CD14-positive monocyte (primary cell): Measurements from ENCODE around the gene GALNT6. TPM values are rescaled to one million over a fixed set of nuclear protein-coding genes. Genes with fewer than 3 reads are reported as not detected.

Source experiments
- DNase-seq, 3 donors: peaks; one replicate each; pipeline ENCODE4 v3.0.0-alpha.2; 2011 to 2022
- H2AFZ ChIP-seq: 2 replicates; pipeline ENCODE4 v1.6.0; 2012; ENCODE audit warnings: mild to moderate bottlenecking, low read depth, low read length, inconsistent platforms; ENCODE audit not compliant: insufficient read depth, poor library complexity, severe bottlenecking
- H3K27ac ChIP-seq, 2 donors: 1 replicate in 1 of 2; 2 replicates in 1 of 2; pipeline ENCODE4 v1.5.1; 2012 to 2013; ENCODE audit warnings: low read length in 2 of 2, control low read depth in 1 of 2, inconsistent platforms in 1 of 2, low read depth in 1 of 2, mild to moderate bottlenecking in 1 of 2
- H3K27me3 ChIP-seq, 2 donors: one replicate each; pipeline versions ENCODE4 v1.6.0 to v1.6.1; 2011 to 2013; ENCODE audit warnings: low read length in 2 of 2; ENCODE audit not compliant: control insufficient read depth in 2 of 2, insufficient read depth in 2 of 2
- H3K36me3 ChIP-seq, 2 donors: replicated peaks in 1 of 2; 1 replicate in 1 of 2; 2 replicates in 1 of 2; pipeline versions ENCODE4 v1.5.1 to v1.6.1; 2012 to 2013; ENCODE audit warnings: low read length in 2 of 2, control low read depth in 1 of 2, inconsistent platforms in 1 of 2, mild to moderate bottlenecking in 1 of 2; ENCODE audit not compliant: insufficient read depth in 2 of 2, control insufficient read depth in 1 of 2
- H3K4me1 ChIP-seq, 2 donors: 1 replicate in 1 of 2; 2 replicates in 1 of 2; pipeline versions ENCODE4 v1.5.1 to v1.6.1; 2012 to 2013; ENCODE audit warnings: low read length in 2 of 2, control low read depth in 1 of 2, inconsistent platforms in 1 of 2, mild to moderate bottlenecking in 1 of 2, moderate library complexity in 1 of 2; ENCODE audit not compliant: insufficient read depth in 2 of 2, control insufficient read depth in 1 of 2
- H3K4me2 ChIP-seq: replicated peaks from 2 replicates; pipeline ENCODE3; 2012; ENCODE audit warnings: low read length, moderate library complexity, mild to moderate bottlenecking; ENCODE audit not compliant: poor library complexity, severe bottlenecking; ENCODE audit errors: extremely low read depth
- H3K4me3 ChIP-seq, 3 experiments: fragments of 200-600 bp in 1 of 3; sonication (generic) in 1 of 3; replicated peaks in 1 of 3; 1 replicate in 2 of 3; 2 replicates in 1 of 3; pipeline ENCODE4 v1.5.1; 2011 to 2013; ENCODE audit warnings: low read length in 3 of 3, mild to moderate bottlenecking in 3 of 3, control low read depth in 2 of 3, low read depth in 2 of 3, inconsistent platforms in 1 of 3, moderate library complexity in 1 of 3
- H3K79me2 ChIP-seq: 2 replicates; pipeline ENCODE4 v1.6.0; 2012; ENCODE audit warnings: mild to moderate bottlenecking, control low read depth, inconsistent platforms, low read length, moderate library complexity; ENCODE audit not compliant: insufficient read depth
- H3K9ac ChIP-seq: 2 replicates; pipeline ENCODE4 v1.6.0; 2017; ENCODE audit warnings: low read length, mild to moderate bottlenecking; ENCODE audit not compliant: insufficient read depth, poor library complexity, severe bottlenecking
- H3K9me3 ChIP-seq, 2 donors: replicated peaks in 1 of 2; 1 replicate in 1 of 2; 2 replicates in 1 of 2; pipeline versions ENCODE4 v1.5.1 to v1.6.1; 2012 to 2013; ENCODE audit warnings: low read length in 2 of 2, control low read depth in 1 of 2; ENCODE audit not compliant: control insufficient read depth in 1 of 2, insufficient read depth in 1 of 2
- H4K20me1 ChIP-seq: 2 replicates; pipeline ENCODE4 v1.6.0; 2012; ENCODE audit warnings: mild to moderate bottlenecking, low read length, control low read depth, moderate library complexity; ENCODE audit not compliant: insufficient read depth
- H3K27ac Mint-ChIP-seq, 7 donors: one replicate each; pipeline ENCODE4 v1.8.0; 2020; ENCODE audit warnings: mild to moderate bottlenecking in 7 of 7, mixed read lengths in 7 of 7, moderate library complexity in 6 of 7, inconsistent platforms in 2 of 7
- H3K27me3 Mint-ChIP-seq, 3 donors: one replicate each; pipeline ENCODE4 v1.8.0; 2021 to 2022; ENCODE audit warnings: low read depth in 3 of 3, mild to moderate bottlenecking in 3 of 3, mixed read lengths in 3 of 3, moderate library complexity in 3 of 3, inconsistent platforms in 1 of 3
- H3K36me3 Mint-ChIP-seq, 2 donors: one replicate each; pipeline ENCODE4 v1.8.0; 2020; ENCODE audit warnings: mixed read lengths in 2 of 2, inconsistent platforms in 1 of 2, mild to moderate bottlenecking in 1 of 2
- H3K4me1 Mint-ChIP-seq: one replicate; pipeline ENCODE4 v1.8.0; 2020; ENCODE audit warnings: mild to moderate bottlenecking, mixed read lengths
- H3K4me3 Mint-ChIP-seq, 2 donors: one replicate each; pipeline ENCODE4 v1.8.0; 2020; ENCODE audit warnings: mild to moderate bottlenecking in 2 of 2, mixed read lengths in 2 of 2, moderate library complexity in 1 of 2
- H3K9me3 Mint-ChIP-seq, 7 donors: one replicate each; pipeline ENCODE4 v1.8.0; 2020 to 2022; ENCODE audit warnings: mixed read lengths in 7 of 7, mild to moderate bottlenecking in 6 of 7, moderate library complexity in 6 of 7, inconsistent platforms in 2 of 7
- WGBS: methylation state at CpG from one replicate; pipeline ENCODE4 v1.1.5; 2013; ENCODE audit warnings: missing lambda C conversion rate; ENCODE audit not compliant: insufficient coverage; 5-methylcytosine and 5-hydroxymethylcytosine counted together
- intact Hi-C, 2 donors: fragments of 100-400 bp; cut with micrococcal nuclease; formaldehyde crosslinking; loops; one replicate each; pipeline versions ENCODE4 v1.15.0 to v1.15.1; 2023
- polyA plus RNA-seq, 3 donors: library from polyadenylated mRNA; depleted of rRNA in 1 of 3; unstranded in 2 of 3; stranded (reverse) in 1 of 3; fragments of 300-500 nt in 2 of 3; fragments of >200 nt in 1 of 3; fragmentation: Illumina TruSeq in 2 of 3; gene quantifications; 1 replicate in 2 of 3; 2 replicates in 1 of 3; pipeline ENCODE4 v1.2.3, GENCODE V29; 2012 to 2021
- TF ChIP-seq, protein P1 (sequence below): fragments of 200-600 bp; IDR thresholded peaks from one replicate; pipeline ENCODE4 v1.8.0; 2022; ENCODE audit warnings: antibody characterized with exemption, mild to moderate bottlenecking

GALNT6 gene
- polyA plus RNA-seq, 3 donors: 3.2 to 12.9 (median 10.4) TPM

DNA sequence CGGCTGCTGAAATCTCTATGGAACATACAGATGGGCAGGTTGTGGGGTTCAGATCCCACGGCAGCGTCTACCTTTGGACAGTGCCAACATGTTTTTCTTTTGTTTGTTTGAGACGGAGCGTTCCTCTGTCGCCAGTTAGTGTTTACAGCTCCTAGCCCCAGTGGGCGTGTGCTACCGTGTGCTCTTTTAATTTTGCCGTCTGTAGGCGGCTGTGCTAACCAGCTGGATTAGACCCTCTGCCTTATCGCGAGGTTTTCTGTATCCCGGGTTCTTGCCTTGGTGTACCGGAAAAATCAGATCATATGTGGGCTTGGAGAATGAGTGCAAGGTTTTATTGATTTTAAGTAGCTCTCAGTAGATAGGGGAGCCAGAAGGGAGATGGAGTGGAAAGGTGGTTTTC is 9.8 kb upstream of the GALNT6 start:
- TF ChIP-seq, protein P1, sequence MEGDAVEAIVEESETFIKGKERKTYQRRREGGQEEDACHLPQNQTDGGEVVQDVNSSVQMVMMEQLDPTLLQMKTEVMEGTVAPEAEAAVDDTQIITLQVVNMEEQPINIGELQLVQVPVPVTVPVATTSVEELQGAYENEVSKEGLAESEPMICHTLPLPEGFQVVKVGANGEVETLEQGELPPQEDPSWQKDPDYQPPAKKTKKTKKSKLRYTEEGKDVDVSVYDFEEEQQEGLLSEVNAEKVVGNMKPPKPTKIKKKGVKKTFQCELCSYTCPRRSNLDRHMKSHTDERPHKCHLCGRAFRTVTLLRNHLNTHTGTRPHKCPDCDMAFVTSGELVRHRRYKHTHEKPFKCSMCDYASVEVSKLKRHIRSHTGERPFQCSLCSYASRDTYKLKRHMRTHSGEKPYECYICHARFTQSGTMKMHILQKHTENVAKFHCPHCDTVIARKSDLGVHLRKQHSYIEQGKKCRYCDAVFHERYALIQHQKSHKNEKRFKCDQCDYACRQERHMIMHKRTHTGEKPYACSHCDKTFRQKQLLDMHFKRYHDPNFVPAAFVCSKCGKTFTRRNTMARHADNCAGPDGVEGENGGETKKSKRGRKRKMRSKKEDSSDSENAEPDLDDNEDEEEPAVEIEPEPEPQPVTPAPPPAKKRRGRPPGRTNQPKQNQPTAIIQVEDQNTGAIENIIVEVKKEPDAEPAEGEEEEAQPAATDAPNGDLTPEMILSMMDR: no peak
- H3K27me3 ChIP-seq: no peaks in the 10 kb centered on the region
- no peaks in the 10 kb centered on the region for H3K9me3 ChIP-seq
- H3K27ac Mint-ChIP-seq: no peak overlapping the region
- no peak overlapping the region for H3K4me2 ChIP-seq
- no peak overlapping the region for H2AFZ ChIP-seq
- no peaks in the 10 kb centered on the region for H3K79me2 ChIP-seq
- H3K27me3 Mint-ChIP-seq: peaks cover 0 to 5% (median 2%) of the 10 kb centered on the region in 3 donors
- H4K20me1 ChIP-seq: no peaks in the 10 kb centered on the region
- H3K9me3 Mint-ChIP-seq: no peaks in the 10 kb centered on the region
- no peak for DNase-seq
- 97% methylated on average over 13 of the region's 14 CpGs for WGBS
- H3K36me3 Mint-ChIP-seq: peaks cover 0 to 13% of the 10 kb centered on the region in 2 donors
- H3K4me3 Mint-ChIP-seq: no peak overlapping the region
- no peaks in the 10 kb centered on the region for H3K36me3 ChIP-seq
- intact Hi-C loops: no loop called here
- peaks cover 33% of the 10 kb centered on the region for H3K4me1 Mint-ChIP-seq
- H3K9ac ChIP-seq: no peak overlapping the region
- no peak overlapping the region for H3K4me3 ChIP-seq
- H3K4me1 ChIP-seq: peaks cover 26 to 32% of the 10 kb centered on the region in 2 donors
- no peak overlapping the region for H3K27ac ChIP-seq

DNA sequence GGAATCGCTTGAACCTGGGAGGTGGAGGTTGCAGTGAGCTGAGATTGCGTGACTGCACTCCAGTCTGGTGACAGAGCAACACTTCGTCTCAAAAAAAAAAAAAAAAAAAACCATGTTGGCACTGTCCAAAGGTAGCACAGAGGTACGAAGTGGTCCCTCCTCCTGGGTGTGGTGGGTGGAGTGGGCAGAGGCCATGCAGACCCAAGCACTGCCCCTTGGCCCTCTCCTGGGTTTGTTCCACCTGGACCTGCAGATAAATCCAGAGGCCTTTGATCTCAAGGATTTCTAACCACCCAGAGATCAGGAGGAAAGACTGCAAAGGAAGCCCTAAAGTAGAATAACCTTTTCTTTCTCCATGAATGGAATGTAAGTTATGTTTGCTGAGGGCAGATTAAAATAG is 8.7 kb upstream of the GALNT6 start:
- no peak overlapping the region for H3K27ac Mint-ChIP-seq
- peaks cover 0 to 11% of the 10 kb centered on the region in 2 donors for H3K36me3 Mint-ChIP-seq
- Histone ChIP-seq H2AFZ (no peak overlapping the region), H3K4me3 (no peak overlapping the region), H3K36me3 (no peaks in the 10 kb centered on the region), H3K9ac (no peak overlapping the region), H3K4me2 (no peak overlapping the region), H3K4me1 (peaks cover 33 to 44% of the 10 kb centered on the region in 2 donors), H3K79me2 (no peaks in the 10 kb centered on the region), H3K9me3 (no peaks in the 10 kb centered on the region), H3K27me3 (no peaks in the 10 kb centered on the region), H3K27ac (no peak overlapping the region), H4K20me1 (no peaks in the 10 kb centered on the region)
- no peak overlapping the region for H3K4me3 Mint-ChIP-seq
- TF ChIP-seq, protein P1: no peak
- no peak for DNase-seq
- WGBS: no CpG with 5 or more reads among the region's 4 CpGs
- H3K27me3 Mint-ChIP-seq: peaks cover 0 to 5% (median 2%) of the 10 kb centered on the region in 3 donors
- peaks cover 44% of the 10 kb centered on the region for H3K4me1 Mint-ChIP-seq
- no peaks in the 10 kb centered on the region for H3K9me3 Mint-ChIP-seq
- intact Hi-C loops: no loop called here
